MM.1S (cell line): ENCODE results near the gene BCL2.

ENCODE experiments used
- EZH2 ChIP-seq: fragments of 300-600 bp; sonication (generic); optimal IDR thresholded peaks from 2 replicates; pipeline ENCODE3; 2017; ENCODE audit warnings: low read depth, mild to moderate bottlenecking, antibody characterized with exemption, low read length, mixed read lengths
- EZH2phosphoT487 ChIP-seq: fragments of 300-600 bp; sonication (generic); IDR thresholded peaks from 2 replicates; pipeline ENCODE4 v1.6.1; 2018; ENCODE audit warnings: antibody characterized with exemption, low read length
- TF ChIP-seq, protein P1 (sequence below): fragments of 300-600 bp; sonication (generic); IDR thresholded peaks from 2 replicates; pipeline ENCODE4 v1.5.1; 2016; ENCODE audit warnings: antibody characterized with exemption, low read length, mixed read lengths

DNA sequence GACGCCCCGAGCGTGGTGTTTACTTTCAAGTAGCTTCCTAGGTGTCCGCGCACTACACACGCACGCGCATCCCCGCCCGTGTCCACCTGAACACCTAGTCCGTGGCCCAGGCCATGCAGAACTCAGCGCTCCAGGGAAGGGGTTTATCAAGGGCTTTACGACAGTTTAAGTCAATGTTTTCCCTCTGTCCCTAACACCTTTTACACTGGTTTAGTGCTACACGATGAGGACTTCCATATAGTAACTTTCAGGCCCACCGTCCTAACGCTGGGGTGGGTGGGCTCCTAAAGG, 1.4 kb upstream of the BCL2 start:
- TF ChIP-seq, protein P1, sequence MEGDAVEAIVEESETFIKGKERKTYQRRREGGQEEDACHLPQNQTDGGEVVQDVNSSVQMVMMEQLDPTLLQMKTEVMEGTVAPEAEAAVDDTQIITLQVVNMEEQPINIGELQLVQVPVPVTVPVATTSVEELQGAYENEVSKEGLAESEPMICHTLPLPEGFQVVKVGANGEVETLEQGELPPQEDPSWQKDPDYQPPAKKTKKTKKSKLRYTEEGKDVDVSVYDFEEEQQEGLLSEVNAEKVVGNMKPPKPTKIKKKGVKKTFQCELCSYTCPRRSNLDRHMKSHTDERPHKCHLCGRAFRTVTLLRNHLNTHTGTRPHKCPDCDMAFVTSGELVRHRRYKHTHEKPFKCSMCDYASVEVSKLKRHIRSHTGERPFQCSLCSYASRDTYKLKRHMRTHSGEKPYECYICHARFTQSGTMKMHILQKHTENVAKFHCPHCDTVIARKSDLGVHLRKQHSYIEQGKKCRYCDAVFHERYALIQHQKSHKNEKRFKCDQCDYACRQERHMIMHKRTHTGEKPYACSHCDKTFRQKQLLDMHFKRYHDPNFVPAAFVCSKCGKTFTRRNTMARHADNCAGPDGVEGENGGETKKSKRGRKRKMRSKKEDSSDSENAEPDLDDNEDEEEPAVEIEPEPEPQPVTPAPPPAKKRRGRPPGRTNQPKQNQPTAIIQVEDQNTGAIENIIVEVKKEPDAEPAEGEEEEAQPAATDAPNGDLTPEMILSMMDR: no peak
- TF ChIP-seq EZH2phosphoT487: no peak
- TF ChIP-seq EZH2: no peak
